PC-3 (cell line): ENCODE measurements around the gene KAZN. TPM values are rescaled to one million over a fixed set of nuclear protein-coding genes. Genes with fewer than 3 reads are reported as not detected.

Experiments
- ATAC-seq: fragments of 200-7000 bp; cut with Tn5 transposase; 2 replicates; pipeline ENCODE4 v1.9.1; 2020; ENCODE audit warnings: mild to moderate bottlenecking, moderate library complexity
- BruUV-seq: library from RNA; stranded (reverse); fragments of 400-500 nt; replicated peaks from 2 replicates; lab custom pipeline; 2021; lab: Mats Ljungman, UMichigan
- CTCF ChIA-PET: fragments of 300-600 bp; sonication (Branson Sonifier 250); formaldehyde crosslinking; loops from one replicate; lab custom pipeline; 2022; ENCODE audit warnings: antibody characterized with exemption; lab: Charles Lee
- POLR2A ChIA-PET: fragments of 300-600 bp; sonication (Branson Sonifier 250); formaldehyde crosslinking; loops from one replicate; lab custom pipeline; 2022; ENCODE audit warnings: antibody characterized with exemption; ENCODE audit not compliant: unreplicated experiment; lab: Charles Lee
- DNase-seq: peaks from one replicate; pipeline ENCODE4 v3.0.0-alpha.2; 2015
- H2AFZ ChIP-seq: fragments of 300-600 bp; sonication (generic); 2 replicates; pipeline ENCODE4 v1.6.0; 2016; ENCODE audit warnings: antibody characterized with exemption, low read length
- H3F3A ChIP-seq: fragments of 300-600 bp; sonication (generic); one replicate; pipeline ENCODE4 v1.6.0; 2017; ENCODE audit warnings: antibody characterized with exemption, low read length, control low read depth, mild to moderate bottlenecking; ENCODE audit not compliant: unreplicated experiment
- H3K27ac ChIP-seq: fragments of 300-600 bp; sonication (generic); 2 replicates; pipeline ENCODE4 v1.5.1; 2016; ENCODE audit warnings: mild to moderate bottlenecking, low read length
- H3K27me3 ChIP-seq: fragments of 300-600 bp; sonication (generic); 2 replicates; pipeline ENCODE4 v1.6.1; 2016; ENCODE audit warnings: low read length, mixed read lengths
- H3K36me3 ChIP-seq: fragments of 300-600 bp; sonication (generic); 2 replicates; pipeline ENCODE4 v1.6.1; 2016; ENCODE audit warnings: low read depth, mixed run types, low read length, mixed read lengths
- H3K4me1 ChIP-seq: fragments of 300-600 bp; sonication (generic); 2 replicates; pipeline ENCODE4 v1.5.1; 2016; ENCODE audit warnings: low read length; ENCODE audit not compliant: insufficient read depth
- H3K4me2 ChIP-seq: fragments of 300-600 bp; sonication (generic); 2 replicates; pipeline ENCODE4 v1.6.0; 2016; ENCODE audit warnings: low read length
- H3K4me3 ChIP-seq: fragments of 300-600 bp; sonication (generic); 2 replicates; pipeline ENCODE4 v1.5.1; 2016; ENCODE audit warnings: mild to moderate bottlenecking, low read length, mixed read lengths
- H3K79me2 ChIP-seq: fragments of 300-600 bp; sonication (generic); 2 replicates; pipeline ENCODE4 v1.6.1; 2017; ENCODE audit warnings: low read length, mixed read lengths
- H3K9ac ChIP-seq: fragments of 300-600 bp; sonication (generic); 2 replicates; pipeline ENCODE4 v1.6.0; 2016; ENCODE audit warnings: mild to moderate bottlenecking, low read length
- H3K9me2 ChIP-seq: fragments of 300-600 bp; sonication (generic); replicated peaks from 2 replicates; pipeline ENCODE4 v1.6.1; 2016; ENCODE audit warnings: mixed run types, low read length, mixed read lengths
- H3K9me3 ChIP-seq: fragments of 300-600 bp; sonication (generic); 2 replicates; pipeline ENCODE4 v1.6.1; 2016; ENCODE audit warnings: low read length, mixed read lengths
- H4K20me1 ChIP-seq: fragments of 300-600 bp; sonication (generic); 2 replicates; pipeline ENCODE4 v1.6.1; 2016; ENCODE audit warnings: low read length, mixed read lengths
- CTCF ChIP-seq: fragments of 300-600 bp; sonication (generic); conservative IDR thresholded peaks from 2 replicates; pipeline ENCODE4 v1.5.1; 2017; ENCODE audit warnings: antibody characterized with exemption, low read depth, mild to moderate bottlenecking, low read length
- EZH2 ChIP-seq: fragments of 300-600 bp; sonication (generic); IDR thresholded peaks from one replicate; pipeline ENCODE4 v1.6.1; 2017; ENCODE audit warnings: antibody characterized with exemption, mild to moderate bottlenecking, low read length; ENCODE audit not compliant: unreplicated experiment
- EZH2phosphoT487 ChIP-seq: fragments of 300-600 bp; sonication (generic); IDR thresholded peaks from 2 replicates; pipeline ENCODE4 v1.6.1; 2018; ENCODE audit warnings: mild to moderate bottlenecking, antibody characterized with exemption, low read length, borderline replicate concordance
- intact Hi-C: fragments of 100-400 bp; cut with micrococcal nuclease; formaldehyde crosslinking; loops from 2 replicates; pipeline ENCODE4 v1.9.0; 2023
- total RNA-seq: library from RNA; depleted of rRNA; stranded (reverse); fragments of >200 nt; gene quantifications from 2 replicates; pipeline ENCODE4 v1.2.3, GENCODE V29; 2014

Gene KAZN
- total RNA-seq, 1 experiment from 2014 or later, result 2.0 TPM

DNA sequence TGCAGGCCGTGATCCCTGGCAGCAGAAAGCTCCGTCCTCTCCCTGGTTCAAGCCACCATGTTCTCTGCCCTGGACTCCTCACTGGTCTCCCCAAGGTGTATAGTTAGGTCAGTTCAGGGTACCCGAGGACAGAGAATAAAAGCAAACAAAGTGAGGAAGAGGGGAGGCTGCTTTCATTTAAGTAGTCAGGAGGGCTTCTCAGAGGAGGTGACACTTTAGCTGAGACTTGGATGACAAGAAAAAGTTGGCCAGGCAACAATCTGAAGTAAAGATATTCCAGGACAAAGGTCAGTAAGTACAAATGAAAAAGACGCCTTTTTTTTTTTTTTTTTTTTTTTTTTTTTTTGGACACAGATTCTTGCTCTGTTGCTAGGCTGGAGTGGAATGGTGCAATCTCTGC is 297.2 kb downstream of the KAZN start:
- Histone ChIP-seq H3F3A (no peaks in the 10 kb centered on the region), H3K79me2 (no peaks in the 10 kb centered on the region), H2AFZ (no peak overlapping the region), H3K9me3 (no peaks in the 10 kb centered on the region), H3K27me3 (no peaks in the 10 kb centered on the region), H3K4me3 (no peak overlapping the region), H3K4me1 (peaks cover 11% of the 10 kb centered on the region), H3K36me3 (no peaks in the 10 kb centered on the region), H3K27ac (no peak overlapping the region), H3K9ac (no peak overlapping the region), H3K4me2 (no peak overlapping the region), H4K20me1 (no peaks in the 10 kb centered on the region), H3K9me2 (no peaks in the 10 kb centered on the region)
- ChIA-PET POLR2A (no interaction called here), CTCF (no interaction called here)
- no peak for TF ChIP-seq EZH2
- no peak for TF ChIP-seq CTCF
- TF ChIP-seq EZH2phosphoT487, result no peak
- BruUV-seq, result no TSS peak
- DNase-seq (no peak), ATAC-seq (no peak)
- intact Hi-C loops, result no loop called here

DNA sequence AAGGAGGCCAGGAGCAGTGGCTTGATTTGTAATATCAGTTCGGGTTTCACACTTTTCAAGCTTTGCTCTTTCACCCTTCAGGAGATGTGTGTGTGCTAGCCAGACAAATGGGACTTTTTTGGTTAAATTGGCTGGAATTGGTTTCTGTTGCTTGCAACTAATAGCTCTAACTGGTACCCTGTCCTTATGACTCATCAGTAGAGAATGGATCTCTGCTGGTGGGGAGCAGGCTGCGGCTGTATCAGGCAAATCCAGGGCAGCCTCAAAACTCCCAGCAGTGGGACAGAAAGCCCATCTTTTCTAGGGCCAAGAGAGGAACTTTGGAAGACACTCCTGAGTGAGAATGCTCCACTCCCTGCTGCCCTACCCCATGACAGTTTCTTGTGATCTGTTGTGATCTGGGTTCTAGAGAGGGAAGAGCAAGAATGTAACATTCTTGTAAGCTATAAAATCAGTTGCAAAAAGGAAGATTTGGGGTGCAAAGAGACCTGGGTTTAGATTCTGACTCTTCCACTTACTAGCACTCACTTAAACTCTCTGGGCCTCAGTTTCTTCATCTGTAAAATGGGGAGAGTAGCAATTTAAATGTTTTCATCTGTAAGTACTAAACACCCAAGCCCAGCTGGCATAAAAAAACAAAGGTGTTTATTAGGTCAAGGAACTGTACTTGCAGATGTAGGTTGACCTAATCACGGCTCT is 298.0 kb downstream of the KAZN start:
- H2AFZ ChIP-seq, result no peak overlapping the region
- intact Hi-C loops, result no loop called here
- POLR2A ChIA-PET, result no interaction called here
- H3K4me3 ChIP-seq, result no peak overlapping the region
- H3K36me3 ChIP-seq, result no peaks in the 10 kb centered on the region
- 0 out of 2 replicates have a peak, but pooled peaks cover 4% of the 10 kb centered on the region for H3K27me3 ChIP-seq
- H3K4me2 ChIP-seq, result no peak overlapping the region
- CTCF ChIA-PET, result no interaction called here
- no peaks in the 10 kb centered on the region for H3K9me2 ChIP-seq
- H3K9ac ChIP-seq, result no peak overlapping the region
- DNase-seq (no peak), ATAC-seq (no peak)
- H4K20me1 ChIP-seq, result no peaks in the 10 kb centered on the region
- peaks cover 11% of the 10 kb centered on the region for H3K4me1 ChIP-seq
- TF ChIP-seq CTCF (no peak), EZH2 (no peak), EZH2phosphoT487 (no peak)
- no peaks in the 10 kb centered on the region for H3F3A ChIP-seq
- H3K79me2 ChIP-seq, result no peaks in the 10 kb centered on the region
- no TSS peak for BruUV-seq
- no peak overlapping the region for H3K27ac ChIP-seq
- H3K9me3 ChIP-seq, result no peaks in the 10 kb centered on the region

- H3K4me1 ChIP-seq, result peaks cover 11% of the 10 kb centered on the region
- H3K36me3 ChIP-seq, result no peaks in the 10 kb centered on the region
- H3K79me2 ChIP-seq, result no peaks in the 10 kb centered on the region
- no peak overlapping the region for H3K9ac ChIP-seq
- H3K27ac ChIP-seq, result no peak overlapping the region
- TF ChIP-seq CTCF (no peak), EZH2phosphoT487 (no peak), EZH2 (no peak)
- H3K9me2 ChIP-seq, result no peaks in the 10 kb centered on the region
- no peak for DNase-seq
- ChIA-PET POLR2A (no interaction called here), CTCF (no interaction called here)
- no peak overlapping the region for H3K4me2 ChIP-seq
- H3K9me3 ChIP-seq, result no peaks in the 10 kb centered on the region
- intact Hi-C loops, result no loop called here
- no peak overlapping the region for H2AFZ ChIP-seq
- no TSS peak for BruUV-seq
- ATAC-seq, result no peak
- H3K27me3 ChIP-seq, result 0 out of 2 replicates have a peak, but pooled peaks cover 4% of the 10 kb centered on the region
- no peaks in the 10 kb centered on the region for H3F3A ChIP-seq
- H3K4me3 ChIP-seq, result no peak overlapping the region
- no peaks in the 10 kb centered on the region for H4K20me1 ChIP-seq
These were observed 298.6 kb downstream of the KAZN start for GRCh38 chr1:14897080-14897449.
